SU-DHL-6 (cell line): ENCODE data around the gene STK32B.

Source experiments
- CTCF ChIP-seq: fragments of 200-600 bp; sonication (generic); IDR thresholded peaks from one replicate; pipeline ENCODE4 v1.5.1; 2017; ENCODE audit warnings: antibody characterized with exemption, mild to moderate bottlenecking, low read length, moderate library complexity; ENCODE audit not compliant: insufficient read depth, poor library complexity, severe bottlenecking
- EZH2phosphoT487 ChIP-seq: fragments of 200-600 bp; sonication (generic), shearing (Covaris generic); conservative IDR thresholded peaks from 2 replicates; pipeline ENCODE4 v1.6.1; 2018; ENCODE audit warnings: mild to moderate bottlenecking, antibody characterized with exemption, low read length, moderate library complexity, mixed read lengths

GRCh38 chr4:5036239-5036638 is 15.0 kb upstream of the STK32B start:
- TF ChIP-seq CTCF, result no peak
- TF ChIP-seq EZH2phosphoT487, result no peak
